MM.1S (cell line): ENCODE measurements around the gene C10orf95.

Experiments used
- EZH2 ChIP-seq: fragments of 300-600 bp; sonication (generic); optimal IDR thresholded peaks from 2 replicates; pipeline ENCODE3; 2017; ENCODE audit warnings: low read depth, mild to moderate bottlenecking, antibody characterized with exemption, low read length, mixed read lengths
- EZH2phosphoT487 ChIP-seq: fragments of 300-600 bp; sonication (generic); IDR thresholded peaks from 2 replicates; pipeline ENCODE4 v1.6.1; 2018; ENCODE audit warnings: antibody characterized with exemption, low read length
- TF ChIP-seq, protein P1 (sequence below): fragments of 300-600 bp; sonication (generic); IDR thresholded peaks from 2 replicates; pipeline ENCODE4 v1.5.1; 2016; ENCODE audit warnings: antibody characterized with exemption, low read length, mixed read lengths

DNA sequence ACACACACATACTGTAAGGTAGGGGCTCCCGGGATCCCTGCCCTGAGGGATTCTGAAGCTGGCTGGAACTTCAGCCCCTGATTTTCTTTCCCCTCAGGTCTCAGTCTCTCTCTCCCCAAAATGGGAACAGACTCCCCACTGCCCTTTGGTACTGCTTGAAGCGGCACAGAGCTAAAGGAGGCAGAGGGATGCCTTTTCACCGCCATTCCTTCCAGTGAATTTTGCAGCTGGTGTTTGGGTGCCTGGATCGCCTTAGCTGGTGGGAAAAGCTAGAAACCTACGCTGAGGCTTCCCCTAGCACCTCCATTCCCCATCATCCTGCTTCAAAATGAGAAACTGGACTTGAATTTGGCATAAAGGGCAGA is 16.2 kb downstream of the C10orf95 start:
- TF ChIP-seq, protein P1, sequence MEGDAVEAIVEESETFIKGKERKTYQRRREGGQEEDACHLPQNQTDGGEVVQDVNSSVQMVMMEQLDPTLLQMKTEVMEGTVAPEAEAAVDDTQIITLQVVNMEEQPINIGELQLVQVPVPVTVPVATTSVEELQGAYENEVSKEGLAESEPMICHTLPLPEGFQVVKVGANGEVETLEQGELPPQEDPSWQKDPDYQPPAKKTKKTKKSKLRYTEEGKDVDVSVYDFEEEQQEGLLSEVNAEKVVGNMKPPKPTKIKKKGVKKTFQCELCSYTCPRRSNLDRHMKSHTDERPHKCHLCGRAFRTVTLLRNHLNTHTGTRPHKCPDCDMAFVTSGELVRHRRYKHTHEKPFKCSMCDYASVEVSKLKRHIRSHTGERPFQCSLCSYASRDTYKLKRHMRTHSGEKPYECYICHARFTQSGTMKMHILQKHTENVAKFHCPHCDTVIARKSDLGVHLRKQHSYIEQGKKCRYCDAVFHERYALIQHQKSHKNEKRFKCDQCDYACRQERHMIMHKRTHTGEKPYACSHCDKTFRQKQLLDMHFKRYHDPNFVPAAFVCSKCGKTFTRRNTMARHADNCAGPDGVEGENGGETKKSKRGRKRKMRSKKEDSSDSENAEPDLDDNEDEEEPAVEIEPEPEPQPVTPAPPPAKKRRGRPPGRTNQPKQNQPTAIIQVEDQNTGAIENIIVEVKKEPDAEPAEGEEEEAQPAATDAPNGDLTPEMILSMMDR: no peak
- TF ChIP-seq EZH2phosphoT487: no peak
- TF ChIP-seq EZH2: no peak
